Activated CD8-positive, alpha-beta T cell treated with anti-CD3 and anti-CD28 coated beads for 36 hours (primary cell): Measurements from ENCODE around the gene OR5AK2. TPM values are rescaled to one million over a fixed set of nuclear protein-coding genes. Genes with fewer than 3 reads are reported as not detected.

Experiments
- ATAC-seq: fragments of 200-7000 bp; cut with Tn5 transposase; one replicate; pipeline ENCODE4 v1.10.0; 2021; ENCODE audit warnings: mild to moderate bottlenecking, moderate library complexity
- CTCF ChIA-PET: fragments of 350-600 bp; sonication (Branson Sonifier 250); formaldehyde crosslinking; loops from one replicate; lab custom pipeline; 2021; ENCODE audit warnings: antibody characterized with exemption; lab: Charles Lee
- POLR2A ChIA-PET: fragments of 350-600 bp; sonication (Branson Sonifier 250); formaldehyde crosslinking; loops from one replicate; lab custom pipeline; 2021; ENCODE audit warnings: antibody characterized with exemption; lab: Charles Lee
- DNase-seq: peaks from one replicate; pipeline ENCODE4 v3.0.0-alpha.2; 2020
- H3K27ac Mint-ChIP-seq: one replicate; pipeline ENCODE4 v1.8.0; 2021; ENCODE audit warnings: mild to moderate bottlenecking, mixed read lengths
- H3K27me3 Mint-ChIP-seq: one replicate; pipeline ENCODE4 v1.8.0; 2021; ENCODE audit warnings: mixed read lengths
- H3K36me3 Mint-ChIP-seq: one replicate; pipeline ENCODE4 v1.8.0; 2021; ENCODE audit warnings: low read depth, mixed read lengths
- H3K4me1 Mint-ChIP-seq: one replicate; pipeline ENCODE4 v1.8.0; 2021; ENCODE audit warnings: low read depth, mixed read lengths
- H3K4me3 Mint-ChIP-seq: one replicate; pipeline ENCODE4 v1.8.0; 2021; ENCODE audit warnings: mild to moderate bottlenecking, moderate library complexity, mixed read lengths
- H3K9me3 Mint-ChIP-seq: one replicate; pipeline ENCODE4 v1.8.0; 2021; ENCODE audit warnings: mixed read lengths
- intact Hi-C: fragments of 100-400 bp; cut with micrococcal nuclease; formaldehyde crosslinking; loops from one replicate; pipeline ENCODE4 v1.10.0; 2022
- total RNA-seq, 2 experiments: library from RNA; stranded (reverse); gene quantifications; one replicate each; pipeline ENCODE4 v1.2.3, GENCODE V29; 2021
- TF ChIP-seq, protein P1 (sequence below): fragments of 200-600 bp; IDR thresholded peaks from one replicate; pipeline ENCODE4 v1.8.0; 2022; ENCODE audit warnings: antibody characterized with exemption, mild to moderate bottlenecking

Gene OR5AK2
- total RNA-seq, 2 experiments from 2014 or later: not detected

DNA sequence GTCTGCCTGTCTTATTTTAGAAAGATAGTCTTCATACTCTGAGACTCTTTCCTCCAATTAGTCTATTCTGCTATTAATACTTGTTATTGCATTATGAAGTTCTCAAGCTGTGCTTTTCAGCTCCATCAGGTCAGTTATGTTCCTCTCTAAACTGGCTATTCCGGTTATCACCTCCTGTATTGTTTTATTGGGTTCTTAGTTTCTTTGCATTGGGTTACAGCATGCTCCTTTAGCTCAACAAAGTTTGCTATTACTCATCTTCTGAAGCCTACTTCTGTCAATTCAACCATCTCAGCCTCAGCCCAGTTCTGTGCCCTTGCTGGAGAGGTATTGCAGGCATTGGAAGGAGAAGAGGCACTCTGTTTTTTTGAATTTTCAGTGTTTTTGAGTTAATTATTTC, 21.0 kb upstream of the OR5AK2 start:
- H3K27ac Mint-ChIP-seq: no peak overlapping the region
- no peak overlapping the region for H3K4me3 Mint-ChIP-seq
- no peaks in the 10 kb centered on the region for H3K36me3 Mint-ChIP-seq
- no peaks in the 10 kb centered on the region for H3K4me1 Mint-ChIP-seq
- CTCF ChIA-PET: no interaction called here
- TF ChIP-seq, protein P1, sequence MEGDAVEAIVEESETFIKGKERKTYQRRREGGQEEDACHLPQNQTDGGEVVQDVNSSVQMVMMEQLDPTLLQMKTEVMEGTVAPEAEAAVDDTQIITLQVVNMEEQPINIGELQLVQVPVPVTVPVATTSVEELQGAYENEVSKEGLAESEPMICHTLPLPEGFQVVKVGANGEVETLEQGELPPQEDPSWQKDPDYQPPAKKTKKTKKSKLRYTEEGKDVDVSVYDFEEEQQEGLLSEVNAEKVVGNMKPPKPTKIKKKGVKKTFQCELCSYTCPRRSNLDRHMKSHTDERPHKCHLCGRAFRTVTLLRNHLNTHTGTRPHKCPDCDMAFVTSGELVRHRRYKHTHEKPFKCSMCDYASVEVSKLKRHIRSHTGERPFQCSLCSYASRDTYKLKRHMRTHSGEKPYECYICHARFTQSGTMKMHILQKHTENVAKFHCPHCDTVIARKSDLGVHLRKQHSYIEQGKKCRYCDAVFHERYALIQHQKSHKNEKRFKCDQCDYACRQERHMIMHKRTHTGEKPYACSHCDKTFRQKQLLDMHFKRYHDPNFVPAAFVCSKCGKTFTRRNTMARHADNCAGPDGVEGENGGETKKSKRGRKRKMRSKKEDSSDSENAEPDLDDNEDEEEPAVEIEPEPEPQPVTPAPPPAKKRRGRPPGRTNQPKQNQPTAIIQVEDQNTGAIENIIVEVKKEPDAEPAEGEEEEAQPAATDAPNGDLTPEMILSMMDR: no peak
- POLR2A ChIA-PET: no interaction called here
- DNase-seq: no peak
- no peaks in the 10 kb centered on the region for H3K27me3 Mint-ChIP-seq
- peaks cover 5% of the 10 kb centered on the region for H3K9me3 Mint-ChIP-seq
- ATAC-seq: no peak
- intact Hi-C loops: no loop called here

DNA sequence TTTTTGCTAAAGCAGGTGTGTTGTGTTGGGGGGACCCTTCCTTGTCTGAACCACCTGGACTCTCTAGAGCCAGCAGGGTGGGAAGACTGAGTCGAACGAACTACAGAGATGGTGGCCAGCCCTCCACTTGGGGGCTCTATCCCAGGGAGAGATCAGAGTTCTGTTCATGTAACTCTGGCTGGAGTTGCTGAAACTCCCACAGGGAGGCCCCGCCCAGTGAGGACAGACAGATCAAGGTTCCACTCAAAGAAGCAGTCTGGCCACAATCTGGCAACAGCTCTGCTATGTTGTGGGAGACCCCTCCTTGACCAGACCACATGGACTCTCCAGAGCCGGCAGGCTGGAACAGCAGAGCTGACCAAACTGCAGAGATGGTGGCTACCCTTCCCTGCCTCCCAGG, 20.2 kb upstream of the OR5AK2 start:
- intact Hi-C loops: no loop called here
- no peaks in the 10 kb centered on the region for H3K4me1 Mint-ChIP-seq
- CTCF ChIA-PET: no interaction called here

DNA sequence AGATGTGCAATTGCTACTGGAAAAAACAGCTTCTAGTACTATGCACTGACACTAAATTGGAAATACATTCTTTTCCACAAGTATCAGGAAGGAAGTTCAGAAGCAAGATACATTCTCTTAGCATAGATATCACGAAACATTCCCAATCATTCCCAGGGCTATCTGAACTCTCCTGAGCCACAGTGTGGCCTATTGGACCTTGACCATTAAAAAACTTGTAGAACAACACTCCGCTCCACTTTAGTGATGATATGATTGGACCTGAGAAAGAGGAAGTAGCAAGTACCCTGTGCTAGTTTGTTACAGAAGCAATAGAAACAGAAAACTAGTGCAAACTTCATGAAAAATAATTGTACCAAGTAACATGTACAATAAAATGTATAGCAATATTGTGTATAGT, 11.4 kb upstream of the OR5AK2 start:
- no peak for DNase-seq
- ATAC-seq: no peak
- ChIA-PET POLR2A (no interaction called here), CTCF (no interaction called here)
- Mint-ChIP-seq H3K4me3 (no peak overlapping the region), H3K9me3 (no peaks in the 10 kb centered on the region), H3K27me3 (no peaks in the 10 kb centered on the region), H3K27ac (no peak overlapping the region), H3K4me1 (no peaks in the 10 kb centered on the region), H3K36me3 (no peaks in the 10 kb centered on the region)
- intact Hi-C loops: no loop called here
- TF ChIP-seq, protein P1: no peak

More for the DNA sequence above, 20.2 kb upstream of the OR5AK2 start:
- Mint-ChIP-seq H3K4me3 (no peak overlapping the region), H3K27ac (no peak overlapping the region), H3K9me3 (peaks cover 5% of the 10 kb centered on the region), H3K36me3 (no peaks in the 10 kb centered on the region), H3K27me3 (no peaks in the 10 kb centered on the region)
- TF ChIP-seq, protein P1: no peak
- DNase-seq (no peak), ATAC-seq (no peak)
- POLR2A ChIA-PET: no interaction called here

DNA sequence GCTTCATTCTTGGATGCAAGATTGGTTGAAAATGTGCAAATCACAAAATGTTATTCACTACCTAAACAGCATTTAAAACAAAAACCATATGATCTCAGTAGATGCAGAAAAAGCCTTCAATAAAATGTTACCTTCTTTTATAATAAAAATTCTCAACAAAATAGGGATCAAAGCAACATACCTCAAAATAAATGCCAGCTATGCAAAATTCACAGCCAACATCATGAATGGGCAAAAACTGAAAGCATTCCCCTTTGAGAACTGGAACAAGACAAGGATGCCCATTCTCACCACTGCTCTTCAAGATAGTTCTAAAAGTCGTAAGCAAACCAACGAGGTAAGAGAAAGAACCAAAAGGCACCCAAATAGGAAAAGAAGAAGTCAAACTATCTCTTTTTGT, 2.0 kb downstream of the OR5AK2 start:
- CTCF ChIA-PET: no interaction called here
- no peaks in the 10 kb centered on the region for H3K27me3 Mint-ChIP-seq
- H3K4me1 Mint-ChIP-seq: no peaks in the 10 kb centered on the region
- no peak overlapping the region for H3K27ac Mint-ChIP-seq
- no peak overlapping the region for H3K4me3 Mint-ChIP-seq
- ATAC-seq (no peak), DNase-seq (no peak)
- intact Hi-C loops: no loop called here
- POLR2A ChIA-PET: no interaction called here
- TF ChIP-seq, protein P1: no peak
- peaks cover 14% of the 10 kb centered on the region for H3K9me3 Mint-ChIP-seq
- no peaks in the 10 kb centered on the region for H3K36me3 Mint-ChIP-seq

DNA sequence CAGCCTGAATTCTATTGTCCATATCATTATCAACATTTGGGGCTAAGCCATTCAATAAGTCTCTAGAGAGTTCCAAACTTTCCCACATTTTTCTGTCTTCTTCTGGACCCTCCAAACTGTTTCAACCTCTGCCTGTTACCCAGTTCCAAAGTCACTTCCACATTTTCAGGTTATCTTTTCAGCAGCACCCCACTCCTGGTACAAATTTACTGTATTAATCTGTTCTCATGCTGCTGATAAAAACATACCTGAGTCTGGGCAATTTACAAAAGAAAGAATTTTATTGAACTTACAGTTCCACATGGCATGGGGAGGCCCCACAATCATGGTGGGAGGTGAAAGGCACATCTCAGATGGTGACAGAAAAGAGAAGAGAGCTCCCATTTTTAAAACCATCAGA, 5.8 kb downstream of the OR5AK2 start:
- ATAC-seq: no peak
- peaks cover 21% of the 10 kb centered on the region for H3K9me3 Mint-ChIP-seq
- no peaks in the 10 kb centered on the region for H3K4me1 Mint-ChIP-seq
- H3K27ac Mint-ChIP-seq: no peak overlapping the region
- ChIA-PET POLR2A (no interaction called here), CTCF (no interaction called here)
- no peak overlapping the region for H3K4me3 Mint-ChIP-seq
- H3K27me3 Mint-ChIP-seq: no peaks in the 10 kb centered on the region
- intact Hi-C loops: no loop called here
- H3K36me3 Mint-ChIP-seq: no peaks in the 10 kb centered on the region
- TF ChIP-seq, protein P1: no peak
- no peak for DNase-seq
